ENCODE data around the gene CDK11B.
"Not testable (repeated sequence)": the region's sequence is repeated elsewhere in the genome, so short reads cannot be mapped to it uniquely, and the experiment has no call there.

Gene CDK11B

GRCh38 chr1:1683104-1683905 is 24.5 kb upstream of the CDK11B start:
- DNase-seq (ENCODE audit: low spot score), result no peak

GRCh38 chr1:1680912-1681273 is 22.1 kb upstream of the CDK11B start:
- DNase-seq (ENCODE audit: low spot score), result no peak

- no peak for DNase-seq (ENCODE audit: low spot score)
Observed at GRCh38 chr1:1680031-1680911, 21.5 kb upstream of the CDK11B start.

- DNase-seq (ENCODE audit: low spot score), result peak; percentile 12
Observed at GRCh38 chr1:1678581-1679380, 20.0 kb upstream of the CDK11B start.

GRCh38 chr1:1677718-1678580 is 19.1 kb upstream of the CDK11B start:
- no peak for DNase-seq (ENCODE audit: low spot score)

- DNase-seq (ENCODE audit: low spot score), result not testable (repeated sequence)
Observed at GRCh38 chr1:1676087-1676486, 17.3 kb upstream of the CDK11B start.

GRCh38 chr1:1675218-1675617 is 16.4 kb upstream of the CDK11B start:
- DNase-seq (ENCODE audit: low spot score), result not testable (repeated sequence)

GRCh38 chr1:1674806-1675205 is 16.0 kb upstream of the CDK11B start:
- DNase-seq (ENCODE audit: low spot score), result not testable (repeated sequence)

- no peak for DNase-seq (ENCODE audit: low spot score)
Observed at GRCh38 chr1:1672181-1672965, 13.6 kb upstream of the CDK11B start.

- no peak for DNase-seq (ENCODE audit: low spot score)
Observed at GRCh38 chr1:1671365-1672119, 12.7 kb upstream of the CDK11B start.

GRCh38 chr1:1670866-1671265 is 12.1 kb upstream of the CDK11B start:
- DNase-seq (ENCODE audit: low spot score), result no peak

GRCh38 chr1:1669468-1670440 is 10.9 kb upstream of the CDK11B start:
- DNase-seq (ENCODE audit: low spot score), result no peak

GRCh38 chr1:1666526-1666925 is 7.7 kb upstream of the CDK11B start:
- DNase-seq (ENCODE audit: low spot score), result no peak

- peak; percentile 28 for DNase-seq (ENCODE audit: low spot score)
Observed at GRCh38 chr1:1665815-1666251, 7.0 kb upstream of the CDK11B start.

- DNase-seq (ENCODE audit: low spot score), result no peak
Observed at GRCh38 chr1:1664941-1665814, 6.4 kb upstream of the CDK11B start.

GRCh38 chr1:1664318-1664717 is 5.5 kb upstream of the CDK11B start:
- DNase-seq (ENCODE audit: low spot score), result not testable (repeated sequence)

- not testable (repeated sequence) for DNase-seq (ENCODE audit: low spot score)
Observed at GRCh38 chr1:1662830-1663560, 4.2 kb upstream of the CDK11B start.

All from hematopoietic multipotent progenitor cell treated with erythropoietin and hydrocortisone succinate and interleukin-3 and kit ligand, for 15 days (in vitro differentiated cells).